Adrenal gland (tissue), 12 donors: ENCODE results near the gene PLA2G2A. TPM values are rescaled to one million over a fixed set of nuclear protein-coding genes. Genes with fewer than 3 reads are reported as not detected.

Source experiments
- DNase-seq, 7 donors: peaks; one replicate each; pipeline ENCODE4 v3.0.0-alpha.2; 2019 to 2020
- H3K27ac ChIP-seq, 5 donors: fragments of 200-600 bp; sonication (generic) in 4 of 5; 1 replicate in 3 of 5; 2 replicates in 2 of 5; pipeline versions ENCODE4 v1.5.1 to v1.8.0; 2016 to 2020; ENCODE audit warnings: mild to moderate bottlenecking in 1 of 5
- H3K27me3 ChIP-seq: fragments of 200-600 bp; 2 replicates; pipeline ENCODE4 v1.8.0; 2021
- H3K36me3 ChIP-seq, 2 donors: fragments of 200-600 bp; replicated peaks in 1 of 2; 1 replicate in 1 of 2; 2 replicates in 1 of 2; pipeline versions ENCODE4 v1.5.1 to v1.8.0; 2018 to 2022
- H3K4me1 ChIP-seq, 2 donors: fragments of 200-600 bp; replicated peaks in 1 of 2; 1 replicate in 1 of 2; 2 replicates in 1 of 2; pipeline versions ENCODE4 v1.5.1 to v1.8.0; 2018 to 2021
- H3K4me3 ChIP-seq, 4 donors: fragments of 200-600 bp; sonication (generic) in 3 of 4; one replicate each; pipeline ENCODE4 v1.5.1; 2016 to 2018
- H3K9me3 ChIP-seq, 3 donors: fragments of 200-600 bp; sonication (generic) in 1 of 3; replicated peaks in 1 of 3; 1 replicate in 2 of 3; 2 replicates in 1 of 3; pipeline versions ENCODE4 v1.5.1 to v1.8.0; 2016 to 2021
- POLR2A ChIP-seq, 2 donors: fragments of 450-650 bp; IDR thresholded peaks; one replicate each; pipeline ENCODE4 v1.6.1; 2017; ENCODE audit warnings: antibody characterized with exemption in 2 of 2, mild to moderate bottlenecking in 2 of 2, moderate library complexity in 1 of 2
- WGBS, 4 donors: extraction: QIAGEN DNeasy Blood & Tissue Kit in 2 of 4; methylation state at CpG; one replicate each; pipeline versions ENCODE4 v1.1.5 to v1.1.7; 2013 to 2017; 5-methylcytosine and 5-hydroxymethylcytosine counted together
- intact Hi-C, 2 donors: fragments of 100-400 bp; cut with DNase I; formaldehyde crosslinking; loops; one replicate each; pipeline versions ENCODE4 v1.14.1 to v1.15.0; 2022 to 2023
- polyA plus RNA-seq, 3 donors: library from polyadenylated mRNA; stranded (reverse); fragments of 200-250 nt in 2 of 3; fragments of 350-450 nt in 1 of 3; fragmentation: Illumina TruSeq in 1 of 3; extraction: RNeasy Lipid Tissue Mini Kit (QIAGEN cat#74804) in 1 of 3; gene quantifications; one replicate each; pipeline ENCODE4 v1.2.3, GENCODE V29; 2013 to 2014
- total RNA-seq, 9 donors: library from RNA; depleted of rRNA in 4 of 9; stranded (reverse); fragments of >200 nt in 4 of 9; fragments of 120-200 nt in 1 of 9; fragmentation: NEBNext Ultra II Directional in 1 of 9; extraction: Animal tissue kit (Norgen Biotek cat#: 25700) in 1 of 9; gene quantifications; one replicate each; pipeline versions ENCODE4 v1.1.0 to v1.2.4, GENCODE V29; 2013 to 2023
- TF ChIP-seq, protein P1 (sequence below), 6 experiments: fragments of 450-650 bp in 4 of 6; fragments of 200-600 bp in 2 of 6; sonication (generic) in 1 of 6; IDR thresholded peaks; 1 replicate in 5 of 6; 2 replicates in 1 of 6; pipeline versions ENCODE4 v1.5.1 to v1.8.0; 2016 to 2021; ENCODE audit warnings: antibody characterized with exemption in 6 of 6, mild to moderate bottlenecking in 2 of 6, moderate library complexity in 1 of 6
- donor health status: healthy with polysubstance abuse.
- donor health status: Bipolar disorder and iron deficiency.
- donor health status: DM: yes; HTN: yes; CAD: no.
- donor health status: DM: no; HTN: no; CAD: no.
- donor health status: DM: no; HTN: no; CAD: no.
- donor health status: DM: yes; HTN: yes; CAD: no.

PLA2G2A gene
- total and polyA plus RNA-seq, 12 donors = 1.1 to 96.2 (median 5.1) TPM; not detected in 1

DNA sequence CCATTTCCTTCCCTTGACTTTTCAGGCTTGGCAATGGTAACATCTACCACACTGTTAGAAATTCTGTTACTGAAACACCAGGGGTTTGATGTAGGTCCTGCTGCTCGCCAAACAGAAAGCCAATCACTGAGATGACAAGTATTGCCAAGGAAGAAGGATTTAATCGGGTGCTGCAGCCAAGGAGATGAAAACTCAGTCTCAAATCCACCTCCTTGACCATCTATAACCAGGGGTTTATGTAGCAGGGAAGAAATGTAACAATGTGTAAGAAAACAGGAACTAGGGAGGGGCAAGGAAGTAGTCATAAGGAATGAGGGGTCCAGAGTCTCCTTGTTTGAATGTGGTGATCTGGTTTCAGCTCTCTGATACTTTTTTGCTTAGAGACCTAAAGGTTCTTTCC lies 25.4 kb downstream of the PLA2G2A start:
- no peak overlapping the region for H3K4me3 ChIP-seq
- no peaks in the 10 kb centered on the region for H3K27me3 ChIP-seq
- TF ChIP-seq POLR2A (IDR thresholded peaks at IDR 0.05) = no peak
- TF ChIP-seq, protein P1, sequence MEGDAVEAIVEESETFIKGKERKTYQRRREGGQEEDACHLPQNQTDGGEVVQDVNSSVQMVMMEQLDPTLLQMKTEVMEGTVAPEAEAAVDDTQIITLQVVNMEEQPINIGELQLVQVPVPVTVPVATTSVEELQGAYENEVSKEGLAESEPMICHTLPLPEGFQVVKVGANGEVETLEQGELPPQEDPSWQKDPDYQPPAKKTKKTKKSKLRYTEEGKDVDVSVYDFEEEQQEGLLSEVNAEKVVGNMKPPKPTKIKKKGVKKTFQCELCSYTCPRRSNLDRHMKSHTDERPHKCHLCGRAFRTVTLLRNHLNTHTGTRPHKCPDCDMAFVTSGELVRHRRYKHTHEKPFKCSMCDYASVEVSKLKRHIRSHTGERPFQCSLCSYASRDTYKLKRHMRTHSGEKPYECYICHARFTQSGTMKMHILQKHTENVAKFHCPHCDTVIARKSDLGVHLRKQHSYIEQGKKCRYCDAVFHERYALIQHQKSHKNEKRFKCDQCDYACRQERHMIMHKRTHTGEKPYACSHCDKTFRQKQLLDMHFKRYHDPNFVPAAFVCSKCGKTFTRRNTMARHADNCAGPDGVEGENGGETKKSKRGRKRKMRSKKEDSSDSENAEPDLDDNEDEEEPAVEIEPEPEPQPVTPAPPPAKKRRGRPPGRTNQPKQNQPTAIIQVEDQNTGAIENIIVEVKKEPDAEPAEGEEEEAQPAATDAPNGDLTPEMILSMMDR (IDR thresholded peaks at IDR 0.05) = no peak
- no peaks in the 10 kb centered on the region for H3K4me1 ChIP-seq
- WGBS, 4 donors = 86 to 100% (median 88%) methylated on average over 2 of the region's 2 CpGs
- no peaks in the 10 kb centered on the region for H3K36me3 ChIP-seq
- DNase-seq = no peak
- H3K27ac ChIP-seq = no peak overlapping the region
- no peaks in the 10 kb centered on the region for H3K9me3 ChIP-seq
- intact Hi-C loops = no loop called here

DNA sequence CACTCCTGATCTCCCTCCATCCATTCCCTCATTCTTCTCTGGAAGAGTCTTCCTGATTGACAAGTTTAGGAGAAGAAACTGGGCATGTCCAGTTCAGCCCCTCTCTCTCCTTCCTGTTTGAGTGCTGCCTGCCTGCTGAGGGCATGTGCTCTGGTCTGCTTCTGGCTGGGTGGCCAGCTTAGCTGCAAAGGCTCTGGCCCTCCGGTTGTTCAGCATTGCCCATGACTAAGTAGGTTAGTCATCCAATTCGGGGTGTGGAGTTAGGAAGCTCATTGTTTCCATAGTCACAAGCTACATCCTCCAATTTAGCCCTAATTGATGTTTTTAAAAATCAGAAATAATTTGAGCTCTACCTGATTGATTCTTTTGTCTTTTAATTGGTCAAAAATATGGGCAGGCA lies 30.4 kb downstream of the PLA2G2A start:
- Histone ChIP-seq H3K4me1 (peaks cover 0 to 10% of the 10 kb centered on the region in 2 donors), H3K9me3 (no peaks in the 10 kb centered on the region), H3K27me3 (no peaks in the 10 kb centered on the region), H3K4me3 (no peak overlapping the region), H3K36me3 (no peaks in the 10 kb centered on the region), H3K27ac (no peak overlapping the region)
- TF ChIP-seq, protein P1 (IDR thresholded peaks at IDR 0.05) = no peak
- TF ChIP-seq POLR2A (IDR thresholded peaks at IDR 0.05) = no peak
- peak in 5 of 7 donors; percentile 26 to 76 (median 32) for DNase-seq
- 11 to 64% (median 39%) methylated on average over 2 of the region's 2 CpGs for WGBS, 4 donors
- intact Hi-C loops = no loop called here

DNA sequence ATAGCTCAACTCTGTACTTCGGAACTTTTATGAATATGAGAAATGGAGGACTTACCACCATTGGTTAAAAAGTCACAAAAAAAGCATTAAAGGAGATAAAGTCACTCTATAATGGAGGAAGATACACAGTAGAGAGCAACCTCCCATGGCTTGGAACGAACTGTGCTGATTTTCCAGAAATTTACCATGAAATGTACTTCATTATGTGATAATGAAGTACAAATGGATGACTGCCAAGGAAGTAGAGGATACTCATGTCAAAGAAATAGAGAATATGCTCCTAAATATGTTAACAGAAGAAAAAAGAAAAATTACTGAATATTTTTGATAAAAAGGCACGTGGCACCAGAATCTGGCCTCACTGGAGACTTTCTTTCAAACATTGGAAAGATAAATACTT lies 32.4 kb downstream of the PLA2G2A start:
- WGBS, 4 donors = 55 to 69% (median 63%) methylated on average over 3 of the region's 3 CpGs
- no peak for DNase-seq
- no peak overlapping the region for H3K27ac ChIP-seq
- H3K4me1 ChIP-seq = peaks cover 0 to 10% of the 10 kb centered on the region in 2 donors
- no peak overlapping the region for H3K4me3 ChIP-seq
- H3K36me3 ChIP-seq = no peaks in the 10 kb centered on the region
- H3K27me3 ChIP-seq = no peaks in the 10 kb centered on the region
- intact Hi-C loops = no loop called here
- no peaks in the 10 kb centered on the region for H3K9me3 ChIP-seq
- TF ChIP-seq, protein P1 (IDR thresholded peaks at IDR 0.05) = no peak
- TF ChIP-seq POLR2A (IDR thresholded peaks at IDR 0.05) = no peak

DNA sequence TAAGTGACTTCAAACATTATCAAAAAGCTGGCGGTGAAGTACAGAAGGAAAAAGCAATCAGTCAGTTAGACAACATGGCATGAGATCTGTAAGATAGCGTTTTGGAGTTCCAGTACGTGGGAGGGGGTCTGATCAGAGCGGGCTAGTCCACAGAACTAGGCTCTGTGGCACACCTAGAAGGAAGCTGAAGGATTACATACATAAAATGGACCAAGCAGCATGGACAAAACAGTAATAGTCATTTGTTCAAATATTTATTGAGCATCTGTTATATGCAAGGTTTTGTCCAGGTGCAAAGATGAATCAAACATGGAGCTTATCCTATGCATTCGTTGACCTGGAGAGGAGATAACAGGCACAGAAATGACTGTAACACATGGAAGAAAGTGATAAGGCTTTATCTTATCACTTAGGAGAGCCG lies 33.1 kb downstream of the PLA2G2A start:
- WGBS, 4 donors = 27 to 48% (median 31%) methylated on average over 6 of the region's 6 CpGs
- no peak overlapping the region for H3K27ac ChIP-seq
- DNase-seq = peak in 1 of 7 donors; percentile 43
- no peaks in the 10 kb centered on the region for H3K27me3 ChIP-seq
- intact Hi-C loops = no loop called here
- no peaks in the 10 kb centered on the region for H3K36me3 ChIP-seq
- H3K9me3 ChIP-seq = no peaks in the 10 kb centered on the region
- peaks cover 0 to 10% of the 10 kb centered on the region in 2 donors for H3K4me1 ChIP-seq
- TF ChIP-seq, protein P1 (IDR thresholded peaks at IDR 0.05) = no peak
- no peak for TF ChIP-seq POLR2A (IDR thresholded peaks at IDR 0.05)
- H3K4me3 ChIP-seq = no peak overlapping the region
